ENCODE results near the gene MARVELD2. TPM values are rescaled to one million over a fixed set of nuclear protein-coding genes. Genes with fewer than 3 reads are reported as not detected.

MARVELD2 gene
- total RNA-seq, 4 donors from 2014 or later: 0.34 to 0.49 (median 0.41) TPM

GRCh38 chr5:69462170-69462569, 47.3 kb downstream of the MARVELD2 start:
- no peak for TF ChIP-seq CTCF (IDR thresholded peaks at IDR 0.05; ENCODE audit: low read depth)

GRCh38 chr5:69467442-69468225, 52.7 kb downstream of the MARVELD2 start:
- no peak for TF ChIP-seq CTCF (IDR thresholded peaks at IDR 0.05; ENCODE audit: low read depth)

- no peak for TF ChIP-seq CTCF (IDR thresholded peaks at IDR 0.05; ENCODE audit: low read depth)
Observed at GRCh38 chr5:69468631-69469030, 53.7 kb downstream of the MARVELD2 start.

- no peak for TF ChIP-seq CTCF (IDR thresholded peaks at IDR 0.05; ENCODE audit: low read depth)
Observed at GRCh38 chr5:69477170-69477569, 62.3 kb downstream of the MARVELD2 start.

GRCh38 chr5:69484891-69485290, 70.0 kb downstream of the MARVELD2 start:
- TF ChIP-seq CTCF (IDR thresholded peaks at IDR 0.05; ENCODE audit: low read depth): no peak

GRCh38 chr5:69485471-69485870, 70.6 kb downstream of the MARVELD2 start:
- no peak for TF ChIP-seq CTCF (IDR thresholded peaks at IDR 0.05; ENCODE audit: low read depth)

- TF ChIP-seq CTCF (IDR thresholded peaks at IDR 0.05; ENCODE audit: low read depth): no peak
Observed at GRCh38 chr5:69489246-69489645, 74.3 kb downstream of the MARVELD2 start.
